NCI-H526 treated with DMSO at 0.1 percent for 48 hours (cell line): Measurements from ENCODE around the gene NUBPL.
"Not testable (repeated sequence)": the region's sequence is repeated elsewhere in the genome, so short reads cannot be mapped to it uniquely, and the experiment has no call there.

ENCODE experiments used
- DNase-seq: peaks from one replicate; lab custom pipeline; 2025; lab: John Stamatoyannopoulos, UW

NUBPL gene

DNA sequence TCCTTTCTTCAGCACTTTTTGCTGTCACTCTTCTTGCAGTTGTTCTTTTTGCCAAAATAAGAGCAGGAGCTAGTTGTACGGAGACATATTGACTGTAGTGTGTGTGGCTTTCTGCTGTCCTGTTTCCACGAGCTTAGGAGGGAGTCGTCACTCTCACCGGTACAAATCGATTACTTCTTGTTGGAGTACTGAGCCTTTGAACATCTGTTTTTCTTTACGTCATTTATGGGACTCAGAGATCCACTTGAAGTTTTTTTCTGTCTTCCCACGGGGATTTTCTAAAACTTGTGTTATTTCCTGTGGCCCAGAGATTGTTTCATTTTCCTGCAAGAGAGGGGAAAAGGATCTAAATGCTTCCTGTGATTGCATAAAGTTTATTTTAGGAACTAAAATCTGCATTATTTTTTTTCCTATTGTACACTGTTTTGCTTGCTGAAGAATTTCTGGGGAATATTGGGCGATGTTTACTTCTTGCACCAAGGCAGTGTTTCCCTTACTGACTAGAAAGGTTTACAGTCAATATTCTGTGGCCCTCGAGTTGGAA lies 316.1 kb downstream of the NUBPL start:
- no peak for DNase-seq

- DNase-seq, result no peak
These were observed 318.6 kb downstream of the NUBPL start for GRCh38 chr14:31879661-31880348.

GRCh38 chr14:31880935-31881334 lies 319.7 kb downstream of the NUBPL start:
- no peak for DNase-seq

DNA sequence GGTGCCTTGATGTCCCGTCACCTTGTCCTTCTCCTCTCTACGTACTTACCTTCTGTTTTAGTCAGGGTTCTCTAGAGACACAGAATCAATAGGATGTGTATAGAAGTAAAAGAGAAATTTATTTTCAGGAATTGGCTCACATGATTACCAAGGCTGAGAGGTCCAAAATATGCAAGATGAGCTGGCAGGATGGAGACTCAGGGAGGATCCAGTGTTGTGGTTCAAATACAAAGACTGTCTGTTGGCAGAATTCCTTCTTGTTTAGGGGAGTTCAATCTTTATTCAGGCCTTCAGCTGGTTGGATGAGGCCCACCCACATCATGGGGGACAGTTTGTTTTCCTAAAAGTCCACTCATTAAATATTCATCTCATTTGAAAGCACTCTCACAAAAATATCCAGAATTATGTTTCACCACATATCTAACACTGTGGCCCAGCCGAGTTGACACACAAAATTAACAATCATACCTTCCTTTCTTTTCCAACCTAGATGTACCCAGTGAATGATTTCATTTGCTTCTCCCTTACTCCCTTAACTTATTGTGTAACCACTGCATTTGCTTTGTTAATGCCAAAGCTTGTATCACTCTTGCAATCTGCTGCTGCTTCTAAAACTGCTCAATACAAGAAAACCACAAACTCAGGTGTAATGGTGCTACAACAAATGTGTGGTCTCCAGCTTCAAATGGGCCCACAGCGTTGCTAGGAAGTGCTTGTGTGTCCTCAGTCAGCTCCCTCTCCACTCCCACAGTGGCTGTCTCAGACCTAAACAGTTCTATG lies 320.5 kb downstream of the NUBPL start:
- DNase-seq, result no peak

DNA sequence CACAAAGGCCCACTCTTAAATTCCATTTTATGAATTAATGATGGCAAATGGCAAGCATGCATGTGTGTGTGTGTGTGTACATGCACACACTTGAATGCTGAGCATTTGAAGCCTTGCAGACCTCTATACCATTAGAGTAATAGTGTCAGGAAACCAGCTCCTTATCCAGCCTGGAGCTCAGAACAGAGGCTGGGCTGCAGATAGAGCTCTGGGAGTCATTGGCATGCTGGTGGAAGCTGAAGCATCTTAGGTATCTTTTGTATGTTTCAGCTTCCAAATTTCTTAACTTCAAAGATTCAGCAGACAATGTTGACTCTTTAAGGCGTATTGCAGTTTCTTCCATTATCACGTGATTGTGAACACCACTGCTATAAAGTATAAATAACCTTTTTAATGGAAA lies 323.0 kb downstream of the NUBPL start:
- no peak for DNase-seq

DNA sequence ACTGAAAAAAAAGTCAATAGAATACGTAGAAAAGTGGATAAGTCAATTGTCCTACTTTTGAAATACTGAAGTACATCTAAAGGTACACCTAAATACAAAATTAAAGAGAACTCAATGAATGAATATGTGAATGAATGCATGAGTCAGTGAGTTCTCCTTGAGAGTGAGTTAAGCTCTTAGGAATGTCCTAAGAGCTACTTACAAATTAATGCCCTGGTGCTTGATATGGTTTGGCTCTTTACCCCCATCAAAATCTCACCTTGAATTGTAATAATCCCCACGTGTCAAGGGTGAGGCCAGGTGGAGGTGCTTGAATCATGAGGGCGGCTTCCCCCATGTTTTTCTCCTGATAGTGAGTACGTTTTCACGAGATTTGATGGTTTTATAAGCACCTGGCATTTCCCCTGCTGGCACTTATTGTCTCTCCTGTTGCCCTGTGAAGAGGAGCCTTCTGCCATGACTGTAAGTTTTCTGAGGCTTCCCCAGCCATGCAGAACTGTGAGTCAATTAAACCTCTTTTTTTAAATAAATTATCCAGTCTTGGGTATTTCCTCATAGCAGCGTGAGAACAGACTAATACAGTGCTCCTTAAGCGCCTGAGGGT lies 323.7 kb downstream of the NUBPL start:
- no peak for DNase-seq

DNA sequence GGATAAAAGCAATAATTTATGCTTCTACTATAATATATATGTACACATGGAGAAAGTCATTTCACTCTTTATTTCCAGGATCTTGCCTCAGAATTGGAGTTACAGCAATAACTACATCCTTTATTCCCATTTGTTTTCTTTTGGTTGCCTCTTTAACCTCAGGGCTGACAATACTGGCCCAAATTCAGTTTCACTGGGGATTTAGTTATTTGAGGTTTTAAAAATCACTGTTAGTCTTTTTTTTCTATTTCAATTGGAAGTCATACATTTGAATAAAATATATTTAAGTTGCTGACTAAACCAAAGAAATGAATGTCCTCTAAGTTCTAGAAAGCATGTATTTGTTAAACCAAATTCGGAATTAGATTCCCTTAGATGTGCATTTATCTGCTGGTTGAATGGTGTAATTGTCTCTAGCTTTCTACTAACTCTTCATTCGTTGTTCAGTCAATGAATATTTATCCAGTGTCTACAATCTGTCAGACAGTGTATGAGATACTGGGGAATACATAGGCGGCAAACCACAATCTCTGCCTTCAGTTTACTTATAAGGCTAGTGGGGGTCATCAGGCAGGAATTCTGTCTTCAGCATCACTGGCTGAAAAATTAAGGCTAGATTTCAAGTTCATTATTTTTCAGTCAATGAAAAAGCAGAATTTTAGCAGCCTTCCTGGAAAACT lies 325.1 kb downstream of the NUBPL start:
- no peak for DNase-seq

GRCh38 chr14:31887929-31888580 lies 326.9 kb downstream of the NUBPL start:
- no peak for DNase-seq

GRCh38 chr14:31889297-31889696 lies 328.1 kb downstream of the NUBPL start:
- no peak for DNase-seq

- DNase-seq, result not testable (repeated sequence)
These were observed 329.0 kb downstream of the NUBPL start for GRCh38 chr14:31890202-31890601.

GRCh38 chr14:31893221-31893757 lies 332.1 kb downstream of the NUBPL start:
- no peak for DNase-seq

DNA sequence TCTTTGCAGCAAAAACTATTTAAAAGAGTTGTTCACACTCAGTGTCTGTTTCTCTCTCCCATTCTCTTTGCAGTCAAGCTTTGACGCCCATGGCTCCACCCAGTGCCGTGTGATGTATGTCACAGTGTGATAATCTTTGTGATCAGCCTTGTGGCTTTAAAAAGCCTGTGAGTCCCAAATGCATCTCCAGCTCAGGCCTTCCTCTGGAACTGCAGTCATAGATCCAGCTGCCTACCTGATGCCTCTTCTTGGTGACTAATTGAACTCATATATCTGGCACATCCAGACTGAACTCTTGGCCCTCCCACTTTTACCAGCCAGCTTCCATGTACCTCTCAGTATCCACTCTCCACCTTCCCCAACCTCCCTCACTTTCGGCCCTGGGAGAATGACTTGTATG lies 333.1 kb downstream of the NUBPL start:
- no peak for DNase-seq

- no peak for DNase-seq
These were observed 334.0 kb downstream of the NUBPL start for GRCh38 chr14:31895206-31895605.

DNA sequence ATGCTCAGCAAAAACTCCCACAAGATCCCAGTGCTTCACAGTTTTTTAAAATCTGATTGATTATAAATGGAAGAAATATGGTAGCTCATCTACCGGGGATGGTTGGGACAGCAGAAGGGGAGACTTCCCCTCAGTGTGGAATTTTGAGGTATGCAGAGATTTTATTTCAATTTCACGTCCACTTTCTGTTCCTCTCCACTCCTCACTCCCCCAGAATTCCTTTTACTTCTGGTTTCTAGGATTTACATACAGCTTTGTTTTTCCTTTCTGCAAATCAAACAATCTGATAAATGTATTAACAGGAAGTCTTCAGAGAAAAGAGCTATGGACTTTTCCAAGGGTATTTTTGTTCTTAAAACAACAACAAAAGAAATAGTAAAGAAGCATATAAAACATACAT lies 334.4 kb downstream of the NUBPL start:
- no peak for DNase-seq

DNA sequence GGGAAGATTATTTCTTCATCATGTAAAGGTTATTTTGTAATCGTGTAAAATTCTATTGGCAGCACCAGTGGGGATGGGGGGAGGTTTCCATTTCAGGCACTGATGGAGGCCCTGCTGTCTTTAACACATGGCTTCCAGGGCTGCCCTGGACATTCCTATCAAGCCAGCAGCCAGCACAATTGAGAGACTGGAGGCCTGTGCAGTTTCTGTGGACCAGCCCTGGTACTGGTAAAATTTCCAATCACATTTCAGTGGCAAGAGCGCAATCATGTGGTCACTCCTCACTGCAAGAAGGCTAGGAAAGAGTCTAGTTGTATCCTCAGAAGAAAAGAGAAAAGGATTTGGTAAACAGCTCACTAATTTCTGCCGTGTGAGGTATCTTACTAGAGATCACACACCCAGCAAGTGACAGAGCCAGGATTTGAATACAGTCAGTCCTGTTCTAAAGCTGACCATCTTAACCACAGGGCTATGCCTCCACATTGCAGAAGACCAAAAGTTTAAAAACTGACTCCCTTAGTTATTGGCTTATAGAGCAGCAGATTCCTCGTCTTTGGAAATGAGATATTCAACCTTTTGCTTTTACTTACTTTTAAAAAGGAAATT lies 336.5 kb downstream of the NUBPL start:
- DNase-seq, result no peak

DNA sequence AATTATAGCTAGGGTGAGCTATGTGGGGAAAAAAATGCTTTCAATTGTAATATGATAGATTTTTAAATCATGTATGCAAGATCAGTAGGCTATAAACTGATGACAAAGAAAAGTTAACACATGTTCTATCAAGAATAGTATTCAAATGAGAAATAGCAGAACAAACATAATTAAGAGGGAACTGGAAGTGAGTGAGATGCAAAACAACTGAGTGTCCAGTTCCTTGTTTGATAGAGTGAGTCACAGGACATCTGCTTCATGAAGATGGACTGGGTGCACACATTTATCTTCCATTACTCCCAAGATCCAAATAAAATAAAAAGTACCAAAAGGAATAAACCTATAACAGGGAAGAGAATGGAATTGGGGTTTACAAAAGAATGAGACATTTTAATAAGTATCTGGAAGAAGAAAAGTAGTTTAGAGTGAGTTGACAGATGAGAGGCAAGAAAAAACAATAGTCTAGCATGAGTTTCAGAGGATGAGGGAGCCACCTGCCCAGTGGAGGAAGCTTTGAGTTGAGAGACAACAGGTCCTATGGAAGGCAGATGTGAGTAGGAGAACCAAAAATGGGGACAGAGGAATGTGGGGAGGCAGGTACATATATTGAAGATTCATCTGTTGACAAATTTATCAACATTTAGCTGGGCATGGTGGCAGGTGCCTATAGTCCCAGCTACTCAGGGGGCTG lies 337.8 kb downstream of the NUBPL start:
- peak; percentile 15 for DNase-seq

GRCh38 chr14:31902002-31902401 lies 340.8 kb downstream of the NUBPL start:
- no peak for DNase-seq

GRCh38 chr14:31902945-31903646 lies 341.9 kb downstream of the NUBPL start:
- DNase-seq, result no peak

DNA sequence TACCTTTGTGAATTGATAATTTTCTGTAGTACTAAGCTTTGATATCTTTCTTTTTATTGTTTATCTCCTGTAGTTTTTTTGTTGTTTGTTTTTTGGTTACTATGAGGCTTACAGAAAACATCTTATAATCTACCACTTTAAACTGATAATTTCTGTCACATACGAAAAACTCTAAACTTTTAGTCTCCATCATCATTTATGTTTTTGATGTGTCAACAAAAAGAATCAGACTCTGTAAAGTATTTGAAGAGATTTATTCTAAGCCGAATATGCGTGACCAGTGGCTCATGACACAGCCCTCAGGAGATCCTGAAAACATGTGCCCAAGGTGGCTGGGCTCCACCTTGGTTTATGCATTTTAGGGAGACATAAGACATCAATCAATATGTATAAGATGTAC lies 348.8 kb downstream of the NUBPL start:
- no peak for DNase-seq
